GM21381 (cell line): Measurements from ENCODE around the gene NLRP5.
"Not testable (repeated sequence)": the region's sequence is repeated elsewhere in the genome, so short reads cannot be mapped to it uniquely, and the experiment has no call there.

Experiments used
- ATAC-seq: cut with Tn5 transposase; IDR thresholded peaks from one replicate; pipeline ENCODE4 v1.9.1; 2021; ENCODE audit warnings: mild to moderate bottlenecking, moderate library complexity; ENCODE audit not compliant: unreplicated experiment

The NLRP5 gene

DNA sequence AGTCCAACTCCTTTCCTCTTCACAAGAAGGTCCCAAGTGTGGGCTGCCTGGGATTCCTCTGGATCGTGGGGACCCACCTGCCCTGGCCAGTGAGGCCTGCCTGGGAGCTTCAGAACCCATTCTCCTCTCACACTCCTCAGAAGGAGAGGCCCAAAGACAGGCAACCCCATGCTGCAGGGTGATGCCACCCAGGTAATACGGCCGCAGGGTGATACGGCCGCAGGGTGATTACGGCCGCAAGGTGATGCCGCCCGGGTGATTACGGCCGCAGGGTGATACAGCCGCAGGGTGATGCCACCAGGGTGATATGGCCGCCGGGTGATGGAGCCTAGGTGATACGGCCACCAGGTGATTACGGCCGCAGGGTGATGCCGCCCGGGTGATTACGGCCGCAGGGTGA lies 111.7 kb downstream of the NLRP5 start:
- not testable (repeated sequence) for ATAC-seq

DNA sequence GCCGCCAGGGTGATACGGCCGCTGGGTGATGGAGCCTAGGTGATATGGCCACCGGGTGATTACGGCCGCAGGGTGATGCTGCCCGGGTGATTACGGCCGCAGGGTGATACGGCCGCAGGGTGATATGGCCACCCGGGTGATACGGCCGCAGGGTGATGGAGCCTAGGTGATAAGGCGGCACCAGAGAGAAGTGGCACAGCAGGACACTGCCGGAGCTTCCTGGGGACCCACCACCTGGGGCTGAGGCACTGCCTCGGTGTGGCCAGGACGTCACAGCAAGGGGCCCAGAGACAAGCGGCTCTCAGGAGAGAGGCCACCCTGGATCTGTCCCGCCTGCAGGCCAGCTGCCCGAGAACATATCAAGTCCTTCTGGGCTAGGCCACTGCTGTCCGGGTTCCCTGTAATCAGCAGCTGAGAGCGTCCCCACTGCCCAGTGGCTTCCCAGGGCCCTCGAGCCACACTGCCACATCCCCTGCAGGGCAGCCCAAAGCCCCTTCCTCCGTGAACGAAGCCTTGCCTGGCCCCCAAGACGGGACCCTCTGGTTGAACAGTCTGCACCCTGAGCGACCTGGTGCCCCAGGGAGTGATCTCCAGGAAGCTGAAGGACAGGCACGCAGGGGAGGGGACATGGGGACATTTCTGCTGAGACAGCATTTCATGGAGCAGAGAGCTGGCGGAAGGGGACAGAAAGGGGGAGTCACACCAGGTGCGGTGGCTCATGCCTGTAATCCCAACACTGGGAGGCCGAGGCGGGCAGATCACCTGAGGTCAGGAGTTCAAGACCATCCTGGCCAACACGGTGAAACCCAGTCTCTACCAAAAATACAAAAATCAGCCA lies 112.4 kb downstream of the NLRP5 start:
- ATAC-seq = no peak

DNA sequence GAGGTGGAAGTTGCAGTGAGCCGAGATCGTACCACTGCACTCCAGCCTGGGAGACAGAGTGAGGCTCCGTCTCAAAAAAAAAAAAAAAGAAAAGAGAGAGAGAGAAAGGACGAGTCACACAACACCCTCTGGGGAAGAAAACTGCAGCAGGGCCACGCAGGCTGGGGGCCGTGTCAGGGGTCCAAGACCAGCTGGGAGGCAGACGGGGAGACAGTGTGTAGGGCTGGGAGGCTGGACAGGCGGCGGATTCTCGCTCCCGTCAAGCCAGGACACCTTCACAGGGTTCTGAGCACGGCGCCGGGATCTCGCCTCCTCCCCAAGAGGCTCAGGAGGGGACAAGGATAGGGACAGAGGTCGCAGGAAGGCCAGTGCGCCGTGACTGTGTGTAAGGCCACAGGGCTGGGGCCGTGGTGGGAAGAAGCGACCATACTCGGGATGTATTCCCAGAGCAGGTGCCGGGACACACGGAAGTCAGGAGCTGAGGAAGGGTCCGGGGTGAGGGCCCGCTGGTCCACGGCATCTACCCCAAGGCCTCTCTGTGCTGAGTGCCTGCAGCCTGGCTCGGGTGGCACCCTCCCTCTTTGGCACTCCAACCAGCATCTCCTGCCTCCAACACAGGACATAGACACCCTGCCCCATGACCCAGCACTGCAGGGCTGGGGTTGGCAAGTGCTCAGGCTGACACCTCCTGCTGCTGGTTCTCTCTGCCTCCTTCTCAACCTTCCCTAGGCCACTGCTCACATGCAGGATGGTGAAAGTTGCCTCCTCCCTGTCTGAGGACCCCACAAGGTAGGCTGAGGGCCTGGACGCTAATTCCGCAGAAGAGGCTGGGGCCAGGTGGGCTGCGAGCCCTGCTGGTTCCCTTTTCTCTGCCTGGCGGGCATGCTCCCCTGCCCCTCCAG lies 113.3 kb downstream of the NLRP5 start:
- no peak for ATAC-seq

DNA sequence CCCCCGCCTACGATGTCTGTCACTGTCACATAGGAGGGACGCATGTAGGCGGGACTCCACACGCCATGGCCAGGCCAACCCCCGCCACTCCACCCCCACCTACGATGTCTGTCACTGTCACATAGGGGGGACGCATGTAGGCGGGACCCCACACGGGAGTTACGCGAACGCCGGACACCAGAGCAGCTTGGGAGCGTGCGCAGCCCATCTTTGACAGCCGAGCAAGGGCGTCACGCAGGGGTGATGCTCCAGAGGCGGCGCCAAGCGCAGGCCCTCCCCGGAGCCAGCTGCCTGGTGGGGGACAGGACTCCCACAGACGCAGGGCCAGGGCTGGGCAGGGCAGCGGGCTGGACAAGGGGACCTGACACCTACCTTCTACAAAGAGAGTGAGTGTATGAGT lies 114.5 kb downstream of the NLRP5 start:
- ATAC-seq = no peak

DNA sequence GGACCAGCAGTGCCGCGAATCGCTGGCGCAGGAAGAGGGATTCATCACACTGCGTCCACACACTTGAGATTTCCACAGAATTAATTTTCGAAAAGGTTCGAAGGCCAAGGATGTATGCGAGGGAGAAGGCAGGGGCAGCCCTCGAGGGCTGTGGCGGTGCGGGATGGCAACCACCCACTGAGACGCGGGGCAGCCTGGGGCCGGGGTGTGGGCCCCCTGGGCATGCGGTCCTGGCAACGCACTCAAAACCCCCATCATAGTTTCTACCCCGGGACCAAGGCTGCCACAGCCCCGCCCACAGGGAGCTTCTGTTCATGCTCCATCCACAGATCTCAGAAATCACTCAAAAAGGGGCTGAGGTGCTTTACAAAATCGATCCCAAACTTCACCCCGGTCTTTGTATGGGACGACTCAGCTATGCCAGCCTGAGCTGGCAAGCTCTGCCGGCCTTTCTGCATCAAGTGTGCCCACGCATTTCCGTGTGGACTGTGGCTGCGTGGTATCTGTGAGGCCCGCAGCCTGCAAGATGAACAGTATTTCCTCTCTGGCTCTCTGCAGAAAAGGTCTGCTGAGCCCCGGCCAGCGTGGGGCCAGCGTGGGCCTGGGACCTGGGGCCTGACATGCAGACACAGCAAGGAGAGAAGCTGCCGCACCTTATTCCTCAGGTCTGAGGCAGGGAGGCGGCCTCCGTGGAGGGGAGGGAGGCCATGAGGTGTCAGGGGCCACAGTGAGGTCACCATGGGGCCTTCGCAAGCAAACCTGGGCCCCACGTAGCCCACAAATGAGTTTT lies 115.4 kb downstream of the NLRP5 start:
- no peak for ATAC-seq

DNA sequence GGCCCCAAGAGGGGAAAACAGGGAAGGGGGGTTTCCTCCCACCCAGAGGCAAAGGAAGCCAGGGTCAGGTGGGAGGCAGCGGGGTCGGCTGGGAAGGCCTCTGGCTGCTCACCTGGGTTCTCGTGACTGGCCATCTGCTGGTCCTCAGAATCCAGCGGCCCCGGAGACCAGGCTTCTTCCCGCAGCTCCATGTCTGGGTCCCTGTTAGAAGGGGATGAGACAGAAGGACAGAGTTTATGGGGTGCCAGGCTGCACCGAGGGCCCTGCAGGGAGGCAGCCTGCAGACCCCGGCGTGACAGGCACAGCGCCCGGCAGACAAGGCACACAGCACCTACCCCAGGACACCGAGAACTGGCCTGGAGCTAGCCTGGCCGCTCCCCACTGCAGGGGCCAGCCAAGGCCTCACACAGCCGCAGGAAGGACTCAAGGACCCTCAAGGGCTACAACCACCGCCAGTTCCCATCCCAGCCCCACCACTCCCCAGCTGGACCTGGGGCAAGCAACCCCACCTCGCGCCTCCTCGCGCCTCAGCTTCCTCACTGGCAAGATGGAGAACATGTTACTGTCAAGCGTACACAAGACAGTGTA lies 116.5 kb downstream of the NLRP5 start:
- no peak for ATAC-seq

DNA sequence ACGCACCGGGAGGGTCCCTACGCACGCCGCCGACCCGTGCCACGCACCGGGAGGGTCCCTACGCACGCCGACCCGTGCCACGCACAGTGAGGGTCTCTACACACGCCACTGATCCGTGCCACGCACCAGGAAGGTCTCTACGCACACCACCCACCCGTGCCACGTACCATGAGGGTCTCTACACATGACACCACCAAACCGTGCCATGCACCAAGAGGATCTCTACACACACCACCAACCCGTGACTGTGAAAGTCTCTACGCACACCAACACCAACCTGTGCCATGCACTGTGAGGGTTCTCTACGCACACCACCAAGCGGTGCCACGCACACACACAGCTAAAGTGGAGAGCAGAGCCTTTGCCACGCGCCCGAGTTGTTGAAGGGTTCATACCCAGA lies 117.8 kb downstream of the NLRP5 start:
- no peak for ATAC-seq

DNA sequence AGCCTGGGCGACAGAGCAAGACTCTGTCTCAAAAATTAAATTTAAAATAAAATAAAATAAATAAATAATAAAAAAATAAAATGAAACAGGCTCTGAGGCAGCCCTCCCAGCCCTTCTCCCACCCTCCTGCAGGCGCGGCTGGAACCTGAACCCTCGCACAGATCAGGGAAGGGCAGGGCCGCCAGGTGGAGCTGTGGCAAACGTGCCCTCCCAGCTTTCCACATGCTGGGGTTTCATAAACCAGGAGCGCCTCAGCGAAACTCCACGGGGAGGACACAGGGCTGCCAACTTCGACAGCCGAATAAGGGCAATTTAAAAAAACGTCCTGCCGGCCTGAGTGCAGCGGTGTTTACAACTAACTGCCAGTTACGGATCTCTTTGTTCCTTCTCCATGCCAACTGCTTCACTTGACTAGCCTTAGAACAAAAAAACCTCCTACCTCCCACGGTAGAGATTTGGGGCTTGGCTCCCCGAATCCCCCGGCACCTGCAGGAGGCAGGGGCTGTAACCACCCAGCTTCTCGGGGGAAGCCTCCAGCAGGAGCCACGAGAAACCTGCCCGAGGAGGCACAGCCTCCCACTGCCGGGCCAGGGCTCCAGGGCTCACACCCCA lies 118.6 kb downstream of the NLRP5 start:
- no peak for ATAC-seq

DNA sequence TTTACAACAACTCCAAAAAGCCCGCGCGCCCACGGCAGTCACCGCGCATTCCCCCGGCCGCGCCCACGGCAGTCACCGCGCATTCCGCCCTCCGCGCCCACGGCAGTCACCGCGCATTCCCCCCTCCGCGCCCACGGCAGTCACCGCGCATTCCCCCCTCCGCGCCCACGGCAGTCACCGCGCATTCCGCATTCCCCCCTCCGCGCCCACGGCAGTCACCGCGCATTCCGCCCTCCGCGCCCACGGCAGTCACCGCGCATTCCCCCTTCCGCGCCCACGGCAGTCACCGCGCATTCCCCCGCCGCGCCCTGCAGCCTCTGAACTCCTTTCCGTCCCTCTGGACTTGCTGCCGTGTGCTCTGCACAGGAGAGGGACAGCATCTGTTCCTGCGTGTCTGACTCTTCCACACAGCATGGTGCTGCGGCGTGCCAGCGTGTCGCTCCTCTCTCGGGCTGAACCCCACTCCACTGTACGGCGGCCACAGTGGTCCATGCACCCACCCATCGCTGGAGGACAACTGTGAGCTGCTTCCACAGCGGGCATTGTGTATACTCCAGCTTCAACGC lies 119.3 kb downstream of the NLRP5 start:
- not testable (repeated sequence) for ATAC-seq

DNA sequence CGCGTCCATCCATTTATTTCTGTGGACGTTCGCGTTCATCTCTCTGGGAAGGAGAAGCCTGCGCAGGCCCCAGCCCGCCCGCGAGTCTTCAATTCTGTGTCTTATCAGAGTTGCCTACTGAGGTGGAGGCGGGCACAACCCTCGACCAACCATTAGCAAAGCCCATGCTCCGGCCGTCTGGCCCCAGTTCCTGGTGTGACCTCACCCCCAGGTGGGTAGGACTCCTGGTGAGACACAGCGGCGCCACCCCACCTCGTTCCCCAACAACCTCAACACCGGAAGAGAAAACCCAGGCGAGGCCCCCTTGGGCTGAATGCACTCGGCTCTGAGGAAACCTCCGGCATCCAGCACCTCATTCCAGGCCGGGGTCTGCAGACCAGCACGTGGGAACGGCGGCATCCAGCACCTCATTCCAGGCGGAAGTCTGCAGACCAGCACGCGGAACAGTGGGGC lies 119.8 kb downstream of the NLRP5 start:
- no peak for ATAC-seq

DNA sequence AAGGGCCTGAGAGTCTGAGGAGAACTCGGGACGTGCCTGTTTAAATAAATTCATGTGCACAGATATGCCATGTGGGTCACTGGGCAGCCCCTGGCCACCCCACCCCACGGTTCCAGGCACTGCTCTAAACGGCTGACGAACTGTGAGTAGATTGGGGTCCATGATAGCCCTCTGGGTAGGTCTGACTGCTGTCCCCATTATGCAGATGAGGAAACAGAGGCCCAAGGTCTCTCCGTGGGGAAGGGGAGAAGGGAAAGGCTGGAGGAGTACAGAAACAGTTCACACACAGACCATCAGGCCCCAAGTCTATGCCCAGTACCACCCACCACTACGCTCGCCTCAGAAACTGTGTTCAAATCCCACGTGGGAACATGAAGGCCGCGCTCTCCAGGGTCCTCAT lies 120.4 kb downstream of the NLRP5 start:
- ATAC-seq = no peak

DNA sequence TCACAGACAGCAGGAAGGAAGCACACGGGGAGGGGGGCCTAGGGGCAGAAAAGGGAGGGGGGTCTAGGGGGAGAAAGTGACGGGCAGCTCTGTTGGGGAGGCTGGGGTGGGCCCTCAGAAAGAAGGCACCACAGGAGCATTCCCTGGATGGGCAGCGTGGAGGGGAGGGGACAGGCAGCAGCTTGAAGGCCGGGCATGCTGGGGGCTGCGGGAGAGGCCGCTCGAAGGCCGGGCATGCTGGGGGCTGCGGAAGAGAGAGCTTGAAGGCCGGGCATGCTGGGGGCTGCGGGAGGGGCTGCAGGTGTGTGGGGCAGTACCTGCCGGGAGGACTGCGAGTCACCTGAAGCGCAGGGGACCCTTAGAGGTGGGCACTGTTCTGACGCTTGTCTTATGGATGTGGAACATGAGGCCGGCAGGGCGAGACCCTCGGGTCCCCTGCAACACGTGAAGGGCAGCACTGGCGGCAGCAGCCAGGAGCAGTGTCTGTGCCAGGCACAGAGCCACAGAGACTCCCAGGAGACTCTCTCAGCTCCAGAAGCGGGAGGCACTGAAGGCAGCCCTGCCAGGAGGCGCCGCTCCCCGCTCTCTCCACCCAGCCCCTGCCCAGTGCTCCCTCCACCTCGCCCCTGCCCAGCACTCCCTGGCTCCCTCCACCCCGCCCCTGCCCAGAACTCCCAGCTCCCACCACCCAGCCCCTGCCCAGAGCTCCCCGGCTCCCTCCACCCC lies 121.2 kb downstream of the NLRP5 start:
- ATAC-seq = no peak

DNA sequence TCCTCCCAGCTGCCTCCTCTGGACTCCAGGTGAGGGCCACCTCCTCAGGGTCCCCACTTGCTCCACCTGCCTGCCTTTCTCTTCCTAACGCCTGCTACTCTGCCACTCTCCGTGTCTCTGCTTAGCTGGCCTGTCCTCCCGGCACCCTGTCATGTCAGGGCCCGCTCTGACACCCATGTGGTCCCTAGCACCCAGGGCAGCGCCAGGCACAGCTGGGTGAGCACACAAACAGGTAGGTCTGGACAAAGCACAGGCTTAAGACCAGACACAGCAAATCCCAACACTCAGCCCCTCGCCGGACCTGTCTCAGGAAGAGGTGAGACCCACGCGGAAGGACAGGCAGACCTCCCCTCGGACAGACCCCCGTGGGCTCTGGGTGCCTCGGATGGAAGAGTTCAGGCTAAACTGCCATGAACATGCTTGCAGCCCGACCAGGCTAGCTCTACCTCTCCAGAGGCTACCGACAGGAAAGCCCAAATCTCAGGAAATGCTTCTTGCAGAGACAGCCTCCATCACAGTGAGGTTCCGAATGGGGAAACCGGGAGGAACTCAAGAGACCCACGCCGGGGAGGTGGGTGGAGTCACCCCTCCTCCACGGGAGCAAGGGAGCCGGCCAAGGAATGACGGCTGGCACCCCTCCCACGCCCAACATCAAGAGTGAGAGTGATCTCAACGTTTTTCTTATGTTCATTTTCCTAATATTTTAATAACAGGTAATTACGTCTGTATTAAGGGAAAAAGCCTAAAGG lies 122.0 kb downstream of the NLRP5 start:
- ATAC-seq = no peak

DNA sequence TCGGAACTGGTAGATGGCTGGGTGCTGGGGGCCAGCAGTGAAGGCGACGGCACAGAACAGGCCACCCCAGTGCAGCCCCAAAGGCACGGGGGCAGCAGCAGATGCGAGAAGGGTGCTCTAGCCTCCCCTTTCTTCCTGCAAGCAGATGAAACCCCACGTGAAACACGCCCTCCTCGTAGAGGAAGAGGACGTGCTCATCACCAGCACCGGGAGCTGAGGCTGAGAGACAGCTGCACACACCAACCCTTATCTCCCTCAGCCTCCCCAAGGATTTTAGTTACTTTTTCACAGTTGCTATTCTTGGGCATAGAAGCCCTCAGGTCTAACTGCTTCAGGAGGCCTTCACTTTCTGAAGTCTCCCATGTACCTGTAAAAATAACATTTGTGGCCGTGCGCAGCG lies 122.7 kb downstream of the NLRP5 start:
- no peak for ATAC-seq

DNA sequence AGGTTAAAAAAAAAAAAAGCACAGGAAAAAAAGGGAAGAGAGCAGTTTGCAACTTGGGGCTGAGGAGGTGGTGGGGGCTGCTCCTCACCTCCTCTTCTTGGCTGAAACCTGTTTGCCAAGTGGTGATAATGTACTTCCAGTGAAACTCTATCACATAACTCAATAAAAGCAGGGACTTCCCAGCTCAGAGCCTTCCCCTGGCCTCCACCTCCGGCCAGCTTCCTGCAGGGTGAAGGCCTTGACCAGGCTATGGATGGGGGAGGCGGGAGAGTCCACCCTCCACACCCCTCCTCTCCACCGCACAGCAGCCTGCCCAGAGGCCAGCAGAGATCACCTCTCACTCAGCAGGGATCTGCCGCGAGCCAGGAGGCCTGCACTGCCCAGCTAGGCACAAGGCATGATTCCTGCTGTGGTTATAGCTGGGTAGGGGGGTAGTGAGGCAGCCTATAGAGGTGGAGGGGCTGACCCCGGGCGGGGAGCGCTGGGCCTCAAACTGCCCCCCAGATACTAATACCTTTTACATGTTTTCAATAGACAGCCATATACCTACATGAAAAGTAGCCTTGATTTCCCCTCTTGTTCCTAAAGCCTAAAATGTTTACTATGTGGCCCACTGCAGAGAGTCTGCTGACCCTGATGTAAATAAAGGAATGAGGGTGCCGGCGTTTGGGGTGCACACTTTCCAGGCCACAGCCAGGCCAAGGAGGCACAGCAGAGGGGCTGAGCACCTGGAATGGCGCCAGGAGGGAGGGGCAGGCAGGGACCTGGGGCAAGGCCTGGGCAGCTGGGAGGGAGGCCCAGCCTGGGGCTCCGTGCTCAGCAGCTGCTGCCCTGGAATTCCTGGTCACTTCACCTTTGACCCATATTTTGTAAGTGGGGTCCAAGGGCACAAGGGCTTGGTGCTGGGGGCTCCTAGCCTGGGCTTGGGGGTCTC lies 124.2 kb downstream of the NLRP5 start:
- ATAC-seq = no peak
